Measurements from ENCODE around the gene OR2S2. TPM values are rescaled to one million over a fixed set of nuclear protein-coding genes. Genes with fewer than 3 reads are reported as not detected.
"Not testable (repeated sequence)": the region's sequence is repeated elsewhere in the genome, so short reads cannot be mapped to it uniquely, and the experiment has no call there.

Gene OR2S2, protein sequence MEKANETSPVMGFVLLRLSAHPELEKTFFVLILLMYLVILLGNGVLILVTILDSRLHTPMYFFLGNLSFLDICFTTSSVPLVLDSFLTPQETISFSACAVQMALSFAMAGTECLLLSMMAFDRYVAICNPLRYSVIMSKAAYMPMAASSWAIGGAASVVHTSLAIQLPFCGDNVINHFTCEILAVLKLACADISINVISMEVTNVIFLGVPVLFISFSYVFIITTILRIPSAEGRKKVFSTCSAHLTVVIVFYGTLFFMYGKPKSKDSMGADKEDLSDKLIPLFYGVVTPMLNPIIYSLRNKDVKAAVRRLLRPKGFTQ
- polyA plus RNA-seq (ENCODE audit: insufficient read length), result 0.23 TPM

DNA sequence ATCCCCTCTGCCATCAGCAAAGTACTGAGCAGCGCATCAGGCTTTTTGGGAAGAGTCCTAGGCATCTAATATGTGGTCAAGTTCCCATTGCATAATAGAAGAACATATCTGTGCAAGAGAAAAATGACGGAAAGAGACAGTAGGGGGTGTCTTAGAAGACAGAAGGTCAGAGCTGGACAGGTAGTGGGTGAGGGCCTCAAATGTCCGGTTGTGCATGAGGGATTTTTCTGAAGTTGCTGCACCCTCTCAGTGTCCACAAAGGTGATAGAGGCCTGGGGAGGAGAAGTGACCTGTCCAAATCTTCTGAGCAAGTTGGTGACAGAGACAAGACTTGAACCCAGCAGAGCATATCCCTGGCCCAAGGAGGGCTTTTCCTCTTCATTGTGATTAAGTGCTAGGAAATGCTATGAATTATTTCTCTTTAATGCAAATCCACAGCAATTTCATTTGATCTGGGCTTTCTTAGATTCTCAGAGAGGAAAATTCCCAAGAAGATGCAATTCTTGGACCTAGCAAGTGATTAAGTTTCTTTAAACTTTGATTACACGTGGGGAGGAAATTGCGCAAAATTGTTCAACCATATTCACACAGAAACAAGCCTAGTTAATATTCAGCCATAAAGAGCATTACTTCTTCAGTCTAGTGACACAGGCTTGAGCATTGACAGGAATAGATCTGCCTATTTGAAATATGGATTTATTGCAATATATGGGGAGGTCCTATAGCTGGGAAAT lies at the start of gene OR2S2:
Gene OR2S2, minus strand, starts transcription at position 51 of the 734 bp plus-strand sequence. CDS start 56 bp downstream, outside the sequence.
- no peak for DNase-seq (ENCODE audit: low read depth)

- no peak for DNase-seq (ENCODE audit: low read depth)
Observed at GRCh38 chr9:36007316-36007708, 49.4 kb upstream of the OR2S2 start.

DNA sequence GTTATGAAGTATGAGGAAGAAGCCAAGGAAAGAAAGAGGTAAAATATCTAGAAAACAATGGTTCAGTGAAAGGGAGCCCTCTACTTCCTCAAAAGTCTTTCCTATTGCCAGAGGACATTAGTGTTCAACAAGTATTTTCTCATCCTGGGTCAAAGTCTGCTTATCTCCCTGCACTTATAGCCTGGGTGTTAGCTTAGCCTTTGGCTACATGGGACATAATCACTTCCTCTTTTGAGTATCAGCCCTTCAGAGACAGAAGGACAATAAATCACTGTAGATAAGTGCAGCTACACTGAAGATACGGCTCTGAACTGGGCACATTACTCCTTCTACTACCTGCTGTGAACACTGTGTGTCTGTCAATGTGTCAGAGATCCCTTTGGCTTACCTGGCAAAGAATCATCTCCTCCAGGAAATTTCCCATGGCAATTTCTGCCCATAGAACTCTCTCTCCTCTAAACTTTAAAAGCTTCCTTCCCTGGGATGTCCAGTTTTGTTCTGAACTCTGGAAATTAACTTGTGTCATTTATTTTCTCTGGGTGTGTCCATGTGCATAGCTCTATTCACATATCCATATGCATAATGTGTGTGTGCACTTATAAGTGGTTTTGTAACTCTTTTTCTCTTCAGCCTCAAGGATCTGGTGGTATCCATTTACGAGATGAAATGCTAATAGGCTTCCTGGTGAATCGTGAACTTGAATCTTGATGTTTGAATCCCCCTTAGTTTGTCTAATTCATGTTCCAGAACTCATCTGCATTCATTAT lies 48.8 kb upstream of the OR2S2 start:
- no peak for DNase-seq (ENCODE audit: low read depth)

GRCh38 chr9:36005891-36006290 lies 47.9 kb upstream of the OR2S2 start:
- no peak for DNase-seq (ENCODE audit: low read depth)

- no peak for DNase-seq (ENCODE audit: low read depth)
Observed at GRCh38 chr9:35998333-35998732, 40.4 kb upstream of the OR2S2 start.

DNA sequence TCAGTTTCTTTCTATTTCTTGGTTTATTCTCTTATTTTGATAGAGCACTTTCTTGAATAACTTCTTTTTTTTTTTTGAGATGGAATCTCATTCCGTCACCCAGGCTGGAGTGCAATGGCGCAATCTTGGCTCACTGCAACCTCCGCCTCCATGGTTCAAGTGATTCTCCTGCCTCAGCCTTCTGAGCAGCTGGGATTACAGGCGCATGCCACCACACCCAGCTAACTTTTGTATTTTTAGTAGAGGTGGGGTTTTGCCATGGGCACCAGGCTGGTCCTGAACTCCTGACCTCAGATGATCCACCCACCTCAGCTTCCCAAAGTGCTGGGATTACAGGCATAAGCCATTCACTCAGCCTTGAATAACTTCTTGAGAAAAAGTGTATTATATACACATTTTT lies 39.1 kb upstream of the OR2S2 start:
- DNase-seq (ENCODE audit: low read depth), result not testable (repeated sequence)

GRCh38 chr9:35996358-35996970 lies 38.5 kb upstream of the OR2S2 start:
- DNase-seq (ENCODE audit: low read depth), result no peak

DNA sequence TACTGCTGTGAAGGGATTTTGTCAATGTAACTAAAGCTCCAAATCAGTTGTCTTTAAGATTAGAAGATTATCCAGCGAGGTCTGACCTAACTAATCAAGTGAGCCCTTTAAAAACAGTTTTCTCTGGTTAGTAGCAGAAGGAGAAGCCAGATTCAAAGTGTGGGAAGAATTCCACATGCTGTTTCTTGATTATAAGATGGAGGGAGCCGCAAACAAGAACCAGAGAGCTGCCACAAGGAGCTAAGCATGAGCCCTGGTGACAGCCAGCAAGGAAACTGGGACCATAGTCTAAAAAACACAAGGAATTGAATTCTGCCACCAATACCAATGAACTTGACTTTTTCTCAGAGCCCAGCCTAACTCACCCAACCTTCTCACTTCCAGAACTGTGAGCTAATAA lies 37.0 kb upstream of the OR2S2 start:
- no peak for DNase-seq (ENCODE audit: low read depth)

GRCh38 chr9:35993976-35994720 lies 36.2 kb upstream of the OR2S2 start:
- no peak for DNase-seq (ENCODE audit: low read depth)

DNA sequence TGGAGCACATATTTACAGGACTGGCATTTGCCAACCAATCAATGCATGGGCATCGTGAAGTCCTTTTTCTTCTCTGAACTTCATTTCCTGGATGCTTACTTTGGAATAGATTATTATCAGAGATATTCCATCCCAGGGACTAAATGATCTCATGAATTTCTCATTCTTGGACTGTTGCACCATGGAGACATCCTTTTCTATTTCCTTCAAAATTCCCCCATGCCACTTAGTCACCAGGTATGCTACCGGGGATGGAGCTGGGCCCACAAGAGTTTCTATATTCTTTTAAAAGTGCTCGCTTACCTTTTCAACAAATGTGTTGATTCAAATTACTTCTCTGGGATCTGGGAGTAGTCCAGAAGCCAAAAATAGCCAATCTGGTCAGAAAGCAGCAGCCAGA lies 35.2 kb upstream of the OR2S2 start:
- not testable (repeated sequence) for DNase-seq (ENCODE audit: low read depth)

DNA sequence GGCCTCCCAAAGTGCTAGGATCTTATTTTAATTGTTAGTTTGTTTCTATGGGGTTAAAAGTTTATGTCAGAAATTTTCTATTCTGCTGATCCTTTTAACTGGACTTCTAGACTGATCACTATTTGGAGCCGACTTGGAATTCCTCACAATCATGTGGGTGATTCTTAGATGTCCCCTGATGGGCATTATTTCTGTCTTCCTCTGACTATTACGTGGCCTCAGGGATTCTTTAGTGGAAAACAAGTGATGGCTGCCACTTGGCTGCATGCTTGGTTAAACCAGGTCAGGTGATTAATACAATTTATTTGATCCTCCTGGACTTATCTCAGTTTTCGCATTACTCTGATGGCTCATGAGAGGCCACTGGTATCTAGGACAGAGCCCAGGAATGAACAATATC lies 32.2 kb upstream of the OR2S2 start:
- no peak for DNase-seq (ENCODE audit: low read depth)

DNA sequence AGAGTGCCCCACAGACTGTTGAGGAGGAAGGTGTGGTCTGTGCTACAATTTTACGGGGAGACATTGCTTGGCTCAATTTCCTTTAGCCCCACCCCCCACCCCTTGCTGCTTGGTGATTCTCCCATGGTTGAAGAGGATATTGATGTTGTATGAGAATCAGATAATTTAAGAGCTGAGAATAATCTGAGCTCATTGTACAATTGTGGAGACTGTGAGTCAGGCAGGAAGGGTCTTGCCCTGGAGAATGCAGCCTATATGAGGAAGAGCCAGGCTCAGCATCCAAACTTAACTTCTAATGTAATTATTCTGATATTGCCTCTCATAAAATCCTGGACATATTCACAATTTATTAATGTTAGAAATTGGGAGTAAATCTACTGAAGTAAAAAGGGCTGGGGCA lies 26.1 kb upstream of the OR2S2 start:
- no peak for DNase-seq (ENCODE audit: low read depth)

- no peak for DNase-seq (ENCODE audit: low read depth)
Observed at GRCh38 chr9:35981699-35982098, 23.7 kb upstream of the OR2S2 start.

DNA sequence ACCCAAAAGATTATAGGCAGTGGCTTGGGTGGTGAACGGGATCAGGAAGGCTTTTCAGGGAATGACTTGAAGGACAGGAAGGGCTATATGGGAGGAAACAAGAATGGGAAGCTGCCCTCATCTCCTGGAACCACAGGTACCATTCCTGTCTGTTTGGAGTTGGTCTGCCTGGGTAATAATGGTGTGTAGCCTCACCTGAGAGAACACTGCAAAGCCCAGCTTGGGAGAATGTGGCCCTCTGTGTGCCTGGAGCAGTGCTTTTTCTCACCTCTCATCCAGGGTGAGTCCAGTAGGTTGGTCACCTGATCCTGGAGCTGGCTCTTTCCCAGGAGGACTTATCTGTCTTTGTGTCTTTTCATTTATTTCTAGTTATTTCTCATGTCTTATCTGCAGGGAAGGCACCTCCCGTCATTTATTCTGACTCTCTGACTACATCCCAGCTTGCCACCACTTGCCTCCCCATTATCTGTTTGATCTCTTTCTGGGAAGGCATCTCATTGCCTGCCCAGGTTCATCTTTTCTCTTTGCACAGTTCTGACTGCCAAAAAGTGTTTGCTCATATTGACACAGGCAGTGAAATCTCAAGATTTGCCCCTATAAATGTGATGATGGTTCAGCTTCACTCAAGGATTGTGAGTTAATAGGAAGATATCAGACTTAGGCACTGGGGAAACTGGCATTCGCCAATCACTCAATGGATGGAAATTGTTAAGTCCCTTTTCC lies 22.5 kb upstream of the OR2S2 start:
- no peak for DNase-seq (ENCODE audit: low read depth)

- no peak for DNase-seq (ENCODE audit: low read depth)
Observed at GRCh38 chr9:35978792-35979191, 20.8 kb upstream of the OR2S2 start.

GRCh38 chr9:35976726-35977125 lies 18.8 kb upstream of the OR2S2 start:
- DNase-seq (ENCODE audit: low read depth), result no peak

GRCh38 chr9:35974800-35975199 lies 16.8 kb upstream of the OR2S2 start:
- no peak for DNase-seq (ENCODE audit: low read depth)

- no peak for DNase-seq (ENCODE audit: low read depth)
Observed at GRCh38 chr9:35972093-35972492, 14.1 kb upstream of the OR2S2 start.

DNA sequence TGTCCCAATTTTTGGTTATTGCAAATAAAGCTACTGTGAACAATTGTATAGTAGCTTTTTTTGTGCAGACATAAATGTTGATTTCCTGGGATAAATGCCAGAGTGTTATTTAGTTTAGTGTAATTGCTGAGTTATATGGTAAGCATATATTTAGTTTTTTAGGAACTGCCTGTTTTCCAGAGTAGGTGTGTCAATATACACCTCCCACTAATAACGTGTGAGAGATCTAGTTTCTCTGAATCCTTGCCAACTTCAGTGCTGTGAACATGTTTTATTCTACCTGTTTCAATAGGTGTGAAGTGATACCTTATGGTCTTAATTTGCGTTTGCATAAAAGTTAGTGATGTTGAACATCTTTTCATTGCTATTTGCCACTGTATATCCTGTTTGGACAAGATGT lies 9.1 kb upstream of the OR2S2 start:
- no peak for DNase-seq (ENCODE audit: low read depth)

DNA sequence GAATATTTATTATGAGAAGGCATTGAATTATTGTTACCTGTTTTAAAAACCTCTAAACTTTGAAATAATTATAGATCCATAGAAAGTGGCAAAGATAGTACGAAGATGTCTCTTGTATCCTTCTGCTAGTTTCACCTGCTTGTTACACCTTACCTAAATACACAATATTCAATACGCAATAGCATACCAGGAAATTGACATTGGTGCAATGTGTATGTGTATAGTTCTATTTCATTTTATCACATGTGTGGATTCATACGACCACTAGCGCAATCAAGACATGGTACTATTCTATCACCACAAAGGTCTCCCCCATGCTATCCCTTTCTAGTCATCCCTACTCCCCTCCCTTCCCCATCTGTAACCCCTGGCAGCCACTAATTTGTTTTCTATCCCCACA lies 8.5 kb upstream of the OR2S2 start:
- DNase-seq (ENCODE audit: low read depth), result no peak

- no peak for DNase-seq (ENCODE audit: low read depth)
Observed at GRCh38 chr9:35965011-35965410, 7.1 kb upstream of the OR2S2 start.
